ENCODE data around the gene PRIMPOL.
"Not testable (repeated sequence)": the region's sequence is repeated elsewhere in the genome, so short reads cannot be mapped to it uniquely, and the experiment has no call there.

The PRIMPOL gene

GRCh38 chr4:184649026-184649970, at the start of gene PRIMPOL, which contains the start of gene CASP3:
TSS of gene PRIMPOL (plus strand) at chr4:184649738. CDS start at chr4:184657141, 7,403 bp downstream.
TSS of gene CASP3 (minus strand) at chr4:184649447. CDS start at chr4:184638453, 10,994 bp downstream.
- DNase-seq = peak; percentile 14

DNA sequence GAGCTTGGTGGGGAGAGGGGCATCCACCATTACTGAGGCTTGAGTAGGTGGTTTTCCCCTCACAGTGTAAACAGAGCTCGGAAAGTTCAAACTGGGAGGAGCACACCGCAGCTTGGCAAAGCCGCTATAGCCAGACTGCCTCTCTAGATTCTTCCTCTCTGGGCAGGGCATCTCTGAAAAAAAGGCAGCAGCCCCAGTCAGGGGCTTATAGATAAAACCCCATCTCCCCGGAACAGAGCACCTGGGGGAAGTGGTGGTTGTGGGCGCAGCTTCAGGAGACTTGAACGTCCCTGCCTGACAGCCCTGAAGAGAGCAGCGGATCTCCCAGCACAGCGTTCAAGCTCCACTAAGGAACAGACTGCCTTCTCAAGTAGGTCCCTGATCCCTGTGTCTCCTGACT, 48.6 kb upstream of the PRIMPOL start:
- not testable (repeated sequence) for DNase-seq

GRCh38 chr4:184602857-184603256, 46.7 kb upstream of the PRIMPOL start:
- DNase-seq = not testable (repeated sequence)

DNA sequence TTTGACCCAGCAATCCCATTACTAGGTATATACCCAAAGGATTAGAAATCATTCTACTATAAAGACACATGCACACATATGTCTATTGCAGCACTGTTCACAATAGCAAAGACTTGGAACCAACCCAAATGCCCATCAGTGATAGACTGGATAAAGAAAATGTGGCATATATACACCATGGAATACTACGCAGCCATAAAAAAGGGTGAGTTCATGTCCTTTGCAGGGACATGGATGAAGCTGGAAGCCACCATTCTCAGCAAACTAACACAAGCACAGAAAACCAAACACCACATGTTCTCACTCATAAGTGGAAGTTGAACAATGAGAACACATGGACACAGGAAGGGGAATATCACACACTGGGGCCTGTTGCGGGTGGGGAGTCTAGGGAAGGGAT, 42.1 kb upstream of the PRIMPOL start:
- not testable (repeated sequence) for DNase-seq

DNA sequence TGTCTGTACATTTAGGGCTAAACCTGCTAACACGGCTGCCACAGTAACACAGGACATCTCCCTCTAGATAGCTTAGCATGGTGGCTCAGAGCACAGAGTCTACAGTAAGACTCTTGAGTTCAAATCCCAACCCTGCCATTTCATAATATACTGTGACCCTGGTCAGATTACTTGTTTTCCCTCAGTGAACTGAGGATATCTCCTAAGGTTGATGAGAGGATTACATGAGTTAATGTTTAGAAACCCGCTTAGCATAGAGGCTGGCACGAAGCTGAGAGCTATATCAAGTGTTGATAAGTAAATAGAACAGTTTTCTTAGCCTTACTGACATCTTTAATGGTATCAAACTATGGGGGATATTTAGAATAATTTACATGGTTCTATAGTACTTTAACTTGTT, 37.5 kb upstream of the PRIMPOL start:
- no peak for DNase-seq

DNA sequence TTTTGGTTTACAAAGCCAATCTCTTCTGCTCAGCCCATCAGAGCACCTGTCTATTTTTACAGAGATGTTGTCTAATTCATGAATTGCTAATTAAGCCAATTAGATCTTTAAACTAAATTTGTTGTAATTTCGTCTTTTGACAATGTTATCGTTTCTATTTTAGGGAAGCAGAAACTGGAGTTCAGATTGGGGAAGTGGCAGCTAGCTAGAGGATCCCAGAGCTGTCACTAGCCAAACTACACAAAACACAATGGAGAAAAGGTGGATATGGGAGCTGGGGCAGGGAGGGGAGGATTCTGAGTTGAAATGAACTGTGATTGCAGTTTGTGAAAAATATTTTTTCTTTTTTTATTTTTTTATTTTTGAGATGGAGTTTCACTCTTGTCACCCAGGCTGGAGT, 36.1 kb upstream of the PRIMPOL start:
- DNase-seq = no peak

GRCh38 chr4:184614509-184614908, 35.0 kb upstream of the PRIMPOL start:
- DNase-seq = no peak

DNA sequence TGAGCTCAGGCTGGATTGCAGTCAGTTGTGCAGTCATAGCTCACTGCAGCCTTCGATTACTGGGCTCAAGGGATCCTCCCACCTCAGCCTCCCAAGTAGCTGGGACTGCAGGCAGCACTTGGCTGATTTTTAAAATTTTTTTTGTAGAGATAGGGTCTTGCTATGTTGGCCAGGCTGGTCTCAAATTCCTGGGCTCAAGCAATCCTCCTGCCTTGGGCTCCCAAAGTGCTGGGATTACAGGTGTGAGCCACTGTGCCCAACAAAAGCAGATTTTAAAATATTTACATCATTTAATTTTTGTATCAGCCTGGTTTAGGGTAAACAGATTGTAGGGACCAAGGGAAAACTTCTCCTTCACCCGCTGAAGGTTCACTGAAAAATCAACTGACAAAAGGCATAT, 33.4 kb upstream of the PRIMPOL start:
- not testable (repeated sequence) for DNase-seq

GRCh38 chr4:184616633-184617551, 32.6 kb upstream of the PRIMPOL start:
- no peak for DNase-seq

GRCh38 chr4:184617600-184618196, 31.8 kb upstream of the PRIMPOL start:
- DNase-seq = no peak

- DNase-seq = no peak
These were observed 29.2 kb upstream of the PRIMPOL start for GRCh38 chr4:184620212-184620867.

DNA sequence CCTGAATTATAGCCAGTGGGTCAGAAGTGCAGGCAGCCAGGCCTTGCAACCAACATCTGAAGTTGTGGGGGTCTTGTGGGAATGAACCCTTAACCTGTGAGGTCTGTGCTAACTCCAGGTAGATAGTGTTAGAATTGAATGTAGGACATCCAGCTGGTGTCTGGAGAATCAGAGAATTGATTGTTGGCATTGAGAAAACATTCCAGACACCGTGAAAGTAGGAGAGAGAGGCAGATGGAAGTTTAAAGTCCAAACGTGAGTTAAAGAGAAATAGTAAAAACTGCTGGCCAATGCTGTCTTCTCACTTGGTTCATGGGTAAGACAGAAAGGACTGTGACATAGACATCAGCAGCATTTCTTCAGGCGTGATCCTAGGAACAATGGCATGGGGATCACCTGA, 28.0 kb upstream of the PRIMPOL start:
- no peak for DNase-seq

DNA sequence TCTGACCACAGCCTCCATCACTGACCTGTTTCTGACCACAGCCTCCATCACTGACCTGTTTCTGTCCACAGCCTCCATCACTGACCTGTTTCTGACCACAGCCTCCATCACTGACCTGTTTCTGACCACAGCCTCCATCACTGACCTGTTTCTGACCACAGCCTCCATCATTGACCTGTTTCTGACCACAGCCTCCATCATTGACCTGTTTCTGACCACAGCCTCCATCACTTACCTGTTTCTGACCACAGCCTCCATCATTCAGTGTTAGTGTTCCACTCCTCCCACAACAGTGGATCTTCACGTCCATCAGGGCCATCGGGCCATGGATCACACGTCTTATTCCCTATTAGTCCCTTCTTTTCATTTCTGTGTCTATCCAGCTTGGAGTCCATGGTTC, 25.0 kb upstream of the PRIMPOL start:
- not testable (repeated sequence) for DNase-seq

DNA sequence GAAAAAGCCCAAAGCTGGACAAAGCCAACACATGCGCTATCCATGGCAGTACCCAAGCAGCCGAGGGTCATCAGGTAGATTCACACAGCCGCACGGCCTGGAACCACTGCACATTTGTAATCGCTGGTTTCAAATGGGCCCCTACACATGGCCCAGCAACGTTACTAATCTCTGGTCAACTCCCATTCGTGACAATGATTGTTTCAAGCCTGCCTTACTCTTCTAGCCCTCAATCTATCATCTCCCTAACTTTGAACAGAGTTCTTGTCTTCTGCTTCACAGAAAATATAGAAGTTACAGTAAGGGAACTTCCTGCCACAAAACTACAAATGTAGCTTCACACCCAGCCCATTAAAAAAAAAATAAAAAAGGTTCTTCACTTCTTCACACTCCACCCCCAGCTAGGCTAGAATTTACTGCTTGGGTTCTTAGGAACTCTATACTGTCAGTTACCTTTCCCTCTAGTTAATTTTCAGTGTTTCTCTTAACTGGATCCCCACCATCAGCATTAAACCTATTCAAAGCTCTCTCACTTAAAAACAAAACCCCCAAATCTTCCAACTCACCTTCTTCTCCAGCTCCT, 24.5 kb upstream of the PRIMPOL start:
- no peak for DNase-seq

DNA sequence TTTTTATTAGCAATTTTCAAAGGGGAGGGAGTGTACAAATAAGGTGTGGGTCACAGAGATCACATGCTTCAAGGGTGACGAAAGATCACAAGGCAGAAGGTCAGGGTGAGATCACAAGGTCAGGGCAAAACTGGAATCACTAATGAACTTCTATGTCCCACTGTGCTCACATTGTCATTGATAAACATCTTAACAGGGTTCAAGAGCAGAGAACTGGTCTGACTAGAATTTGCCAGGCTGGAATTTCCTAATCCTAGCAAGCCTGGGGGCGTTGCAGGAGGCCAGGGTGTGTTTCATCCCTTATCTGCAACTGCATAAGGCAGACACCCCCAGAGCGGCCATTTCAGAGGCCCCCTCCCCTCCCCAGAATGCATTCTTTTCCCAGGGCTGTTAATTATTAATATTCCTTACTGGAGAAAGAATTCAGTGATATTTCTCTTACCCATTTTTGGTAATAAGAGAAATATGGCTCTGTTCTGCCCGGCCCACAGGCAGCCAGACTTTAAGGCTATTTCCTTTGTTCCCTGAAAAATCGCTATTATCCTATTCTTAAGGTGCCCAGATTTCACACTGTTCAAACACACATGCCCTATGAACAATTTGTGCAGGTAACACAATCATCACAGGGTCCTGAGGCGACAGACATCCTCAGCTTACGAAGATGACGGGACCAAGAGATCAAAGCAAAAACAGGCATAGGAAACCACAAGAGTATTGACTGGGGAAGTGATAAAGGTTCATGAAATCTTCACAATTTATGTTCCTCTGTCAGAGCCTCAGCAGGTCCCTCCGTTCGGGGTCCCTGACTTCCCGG, 23.5 kb upstream of the PRIMPOL start:
- not testable (repeated sequence) for DNase-seq

GRCh38 chr4:184628103-184628502, 21.4 kb upstream of the PRIMPOL start:
- DNase-seq = no peak

- DNase-seq = no peak
These were observed 16.7 kb upstream of the PRIMPOL start for GRCh38 chr4:184632842-184633241.

GRCh38 chr4:184635381-184635780, 14.2 kb upstream of the PRIMPOL start:
- DNase-seq = no peak

DNA sequence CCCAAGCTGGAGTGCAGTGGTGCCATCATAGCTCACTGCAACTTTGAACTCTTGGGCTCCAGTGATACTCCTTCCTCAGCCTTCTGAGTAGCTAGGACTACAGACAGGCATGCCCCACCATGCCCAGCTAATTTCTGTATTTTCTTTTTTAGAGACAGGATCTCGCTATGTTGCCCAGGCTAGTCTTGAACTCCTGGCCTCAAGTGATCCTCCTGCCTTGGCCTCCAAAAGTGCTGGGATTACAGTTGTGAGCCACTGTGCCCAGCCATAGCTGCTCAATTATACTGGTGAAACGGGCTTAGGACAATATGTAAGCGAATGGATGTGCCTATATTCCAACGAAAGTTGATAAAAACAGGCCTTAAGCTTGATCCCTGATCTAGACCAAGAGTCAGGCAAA, 13.4 kb upstream of the PRIMPOL start:
- no peak for DNase-seq

DNA sequence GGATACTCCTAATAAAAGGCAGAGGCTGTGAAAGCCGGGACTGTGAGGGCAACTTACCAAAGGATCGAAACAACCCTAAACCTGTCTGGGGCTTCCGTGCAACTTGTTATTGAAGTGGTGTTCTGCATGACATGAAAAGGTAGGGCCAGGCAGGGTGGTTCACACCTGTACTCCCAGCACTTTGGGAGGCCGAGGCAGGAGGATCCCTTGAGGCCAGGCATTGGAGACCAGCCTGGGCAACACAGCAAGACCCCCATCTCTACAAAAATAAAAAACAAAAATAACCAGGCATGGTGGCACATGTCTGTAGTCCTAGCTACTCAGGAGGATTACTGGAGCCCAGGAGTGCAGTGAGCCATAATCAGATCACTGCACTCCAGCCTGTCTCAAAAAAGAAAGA, 12.6 kb upstream of the PRIMPOL start:
- no peak for DNase-seq

GRCh38 chr4:184641022-184641421, 8.5 kb upstream of the PRIMPOL start:
- DNase-seq = no peak

All from NCI-H524 treated with DMSO at 0.1 percent for 48 hours (cell line).